Nephron progenitor cell (in vitro differentiated cells): Measurements from ENCODE around the gene PYGB.

Experiments
- DNase-seq: peaks from one replicate; pipeline ENCODE4 v3.0.0; 2021
- H3K27ac Mint-ChIP-seq: 2 replicates; pipeline ENCODE4 v1.8.0; 2021; ENCODE audit warnings: mild to moderate bottlenecking, moderate library complexity, mixed read lengths
- H3K27me3 Mint-ChIP-seq: 2 replicates; pipeline ENCODE4 v1.8.0; 2021; ENCODE audit warnings: mild to moderate bottlenecking, low read depth, mixed read lengths; ENCODE audit not compliant: poor library complexity
- H3K36me3 Mint-ChIP-seq: 2 replicates; pipeline ENCODE4 v1.8.0; 2021; ENCODE audit warnings: low read depth, mixed read lengths
- H3K4me1 Mint-ChIP-seq: 2 replicates; pipeline ENCODE4 v1.8.0; 2021; ENCODE audit warnings: mixed read lengths
- H3K4me3 Mint-ChIP-seq: 2 replicates; pipeline ENCODE4 v1.8.0; 2021; ENCODE audit warnings: mild to moderate bottlenecking, moderate library complexity, mixed read lengths
- H3K9me3 Mint-ChIP-seq: 2 replicates; pipeline ENCODE4 v1.8.0; 2021; ENCODE audit warnings: mild to moderate bottlenecking, moderate library complexity, mixed read lengths
- TF ChIP-seq, protein P1 (sequence below): fragments of 200-600 bp; sonication (generic); IDR thresholded peaks from 2 replicates; pipeline ENCODE4 v1.5.0; 2021; ENCODE audit warnings: antibody characterized with exemption

PYGB gene

DNA sequence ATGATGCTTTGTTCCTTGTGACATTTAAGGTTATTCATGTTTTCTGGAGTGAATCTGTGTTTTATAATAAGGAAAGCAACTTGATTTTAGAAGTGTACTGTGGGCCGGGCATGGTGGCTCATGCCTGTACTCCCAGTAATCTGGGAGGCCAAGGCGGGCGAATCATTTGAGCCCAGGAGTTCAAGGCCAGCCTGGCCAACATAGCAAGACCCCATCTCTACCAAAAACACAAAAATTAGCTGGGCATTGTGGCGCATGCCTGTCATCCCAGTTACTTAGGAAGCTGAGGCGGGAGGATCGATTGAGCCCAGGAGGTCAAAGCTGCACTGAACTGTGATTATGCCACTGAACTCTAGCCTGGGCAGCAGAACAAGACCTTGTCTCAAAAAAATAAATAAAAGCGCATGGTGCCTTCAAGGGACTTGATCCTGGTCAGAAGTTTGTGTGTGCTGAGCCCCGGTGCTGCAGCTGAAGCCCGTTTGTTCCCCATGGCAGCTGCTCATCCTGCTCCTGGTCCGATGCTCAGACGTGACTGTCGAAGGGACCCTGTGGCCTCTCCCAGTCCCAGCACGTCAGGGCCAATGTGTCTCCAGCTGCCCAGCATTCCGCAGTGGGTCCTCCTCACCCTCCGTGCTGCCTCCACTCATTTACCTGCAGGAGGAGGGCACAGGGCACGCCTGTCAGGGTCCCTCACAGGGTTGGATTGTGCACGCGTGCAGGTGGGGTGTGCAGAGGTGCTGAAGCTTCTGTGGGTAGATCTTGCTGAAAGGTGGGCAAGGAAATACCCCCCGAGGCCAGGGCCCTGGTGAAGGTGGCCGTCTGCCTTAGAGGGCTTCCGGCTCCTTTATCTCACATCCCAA, 34.1 kb upstream of the PYGB start:
- Mint-ChIP-seq H3K36me3 (peaks cover 25% of the 10 kb centered on the region), H3K27me3 (no peaks in the 10 kb centered on the region), H3K9me3 (no peaks in the 10 kb centered on the region), H3K27ac (no peak overlapping the region), H3K4me1 (no peaks in the 10 kb centered on the region), H3K4me3 (no peak overlapping the region)
- TF ChIP-seq, protein P1, sequence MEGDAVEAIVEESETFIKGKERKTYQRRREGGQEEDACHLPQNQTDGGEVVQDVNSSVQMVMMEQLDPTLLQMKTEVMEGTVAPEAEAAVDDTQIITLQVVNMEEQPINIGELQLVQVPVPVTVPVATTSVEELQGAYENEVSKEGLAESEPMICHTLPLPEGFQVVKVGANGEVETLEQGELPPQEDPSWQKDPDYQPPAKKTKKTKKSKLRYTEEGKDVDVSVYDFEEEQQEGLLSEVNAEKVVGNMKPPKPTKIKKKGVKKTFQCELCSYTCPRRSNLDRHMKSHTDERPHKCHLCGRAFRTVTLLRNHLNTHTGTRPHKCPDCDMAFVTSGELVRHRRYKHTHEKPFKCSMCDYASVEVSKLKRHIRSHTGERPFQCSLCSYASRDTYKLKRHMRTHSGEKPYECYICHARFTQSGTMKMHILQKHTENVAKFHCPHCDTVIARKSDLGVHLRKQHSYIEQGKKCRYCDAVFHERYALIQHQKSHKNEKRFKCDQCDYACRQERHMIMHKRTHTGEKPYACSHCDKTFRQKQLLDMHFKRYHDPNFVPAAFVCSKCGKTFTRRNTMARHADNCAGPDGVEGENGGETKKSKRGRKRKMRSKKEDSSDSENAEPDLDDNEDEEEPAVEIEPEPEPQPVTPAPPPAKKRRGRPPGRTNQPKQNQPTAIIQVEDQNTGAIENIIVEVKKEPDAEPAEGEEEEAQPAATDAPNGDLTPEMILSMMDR: no peak
- DNase-seq: no peak

DNA sequence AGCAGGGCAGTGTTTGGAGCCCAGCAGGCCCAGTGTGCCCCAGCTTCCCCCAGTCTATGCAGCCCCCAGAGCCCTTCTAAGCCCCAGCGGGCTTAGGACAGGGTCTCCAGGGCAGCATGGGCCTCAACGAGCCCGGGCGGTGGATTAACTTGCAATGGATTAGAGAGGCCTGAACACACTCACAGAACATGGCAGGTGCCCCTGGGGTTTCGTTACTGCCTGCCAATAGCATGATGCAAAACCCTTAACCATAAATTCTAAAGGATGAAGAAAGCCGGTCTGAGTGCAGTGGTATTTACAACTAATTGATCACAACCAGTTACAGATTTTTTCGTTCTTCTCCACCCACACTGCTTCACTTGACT, 33.5 kb upstream of the PYGB start:
- no peaks in the 10 kb centered on the region for H3K27me3 Mint-ChIP-seq
- H3K27ac Mint-ChIP-seq: no peak overlapping the region
- H3K36me3 Mint-ChIP-seq: peaks cover 25% of the 10 kb centered on the region
- TF ChIP-seq, protein P1: no peak
- no peak overlapping the region for H3K4me3 Mint-ChIP-seq
- DNase-seq: no peak
- H3K4me1 Mint-ChIP-seq: no peaks in the 10 kb centered on the region
- no peaks in the 10 kb centered on the region for H3K9me3 Mint-ChIP-seq

DNA sequence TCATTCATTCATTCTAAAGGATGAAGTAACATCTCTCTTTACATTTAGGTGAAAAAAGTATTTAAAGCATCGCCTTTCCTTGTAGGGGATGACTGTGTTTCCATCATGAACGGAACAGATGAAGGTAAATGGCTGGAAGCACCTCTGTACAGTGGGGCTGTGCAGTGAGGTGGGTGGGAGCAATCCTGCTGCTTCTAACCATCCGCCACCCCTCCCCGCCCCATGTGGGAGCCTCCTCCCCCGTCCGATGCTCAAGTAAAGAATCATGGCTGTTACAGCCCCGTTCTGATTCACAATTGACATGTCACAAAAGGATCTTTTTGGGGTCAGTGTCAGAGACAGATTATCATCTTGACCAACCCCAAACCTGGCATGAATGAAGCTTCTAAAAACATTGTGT, 33.1 kb upstream of the PYGB start:
- Mint-ChIP-seq H3K36me3 (peaks cover 22% of the 10 kb centered on the region), H3K9me3 (no peaks in the 10 kb centered on the region), H3K27ac (no peak overlapping the region), H3K4me3 (no peak overlapping the region), H3K27me3 (no peaks in the 10 kb centered on the region), H3K4me1 (no peaks in the 10 kb centered on the region)
- DNase-seq: no peak
- TF ChIP-seq, protein P1: no peak

DNA sequence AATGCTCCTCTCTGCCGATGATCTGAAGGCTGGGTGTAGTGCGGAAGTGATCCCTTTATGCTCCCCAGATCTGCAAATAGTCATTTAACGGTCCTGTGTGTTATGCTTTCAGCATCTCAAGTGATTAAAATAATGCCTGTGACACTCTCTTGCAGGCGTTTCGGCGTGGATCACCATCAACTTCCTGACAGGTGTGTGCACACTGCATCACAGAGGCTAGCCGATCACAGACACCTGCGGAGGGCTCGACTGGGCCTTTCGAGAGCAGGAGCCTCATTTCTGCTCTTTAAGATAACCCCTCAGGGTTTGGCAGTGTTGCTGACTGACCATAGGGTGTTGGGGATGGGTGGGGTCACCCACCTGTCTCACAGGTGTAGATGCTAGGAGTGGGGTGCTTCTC, 32.4 kb upstream of the PYGB start:
- H3K4me3 Mint-ChIP-seq: no peak overlapping the region
- DNase-seq: no peak

DNA sequence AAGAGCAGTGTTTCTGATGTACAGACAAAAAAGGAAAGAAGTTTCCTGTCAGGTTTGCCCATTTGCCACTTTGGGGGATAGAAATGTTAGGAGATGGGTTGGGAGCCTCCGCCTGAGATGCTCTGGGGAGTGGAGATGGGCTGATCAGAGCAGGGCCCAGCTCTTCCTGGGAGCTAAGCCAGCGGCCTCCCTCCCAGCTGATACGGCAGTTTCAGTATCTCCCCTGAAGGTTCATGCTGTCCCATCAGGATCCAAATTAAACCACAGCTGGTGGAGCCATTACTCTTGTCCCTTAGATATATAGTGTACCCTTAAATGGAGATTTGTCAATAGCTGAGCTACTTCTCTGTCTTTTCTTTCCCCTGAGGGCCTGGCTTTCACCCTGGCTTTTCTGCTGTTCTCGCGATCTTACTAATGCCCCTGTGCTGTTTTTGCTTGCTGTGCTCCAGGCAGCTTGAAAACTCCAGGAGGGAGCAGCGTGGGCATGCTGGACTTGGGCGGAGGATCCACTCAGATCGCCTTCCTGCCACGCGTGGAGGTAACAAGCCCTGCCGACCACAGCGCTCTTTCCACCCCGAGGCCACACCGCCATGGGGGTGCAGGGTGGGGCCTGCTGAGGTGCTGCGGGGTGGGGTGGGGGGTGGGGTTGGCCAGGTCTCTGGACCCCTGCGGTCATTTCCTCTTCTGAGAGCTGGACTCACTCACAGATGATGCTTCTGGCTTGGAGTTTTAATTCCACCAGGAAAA, 31.5 kb upstream of the PYGB start:
- H3K36me3 Mint-ChIP-seq: peaks cover 17% of the 10 kb centered on the region
- H3K4me3 Mint-ChIP-seq: no peak overlapping the region
- no peaks in the 10 kb centered on the region for H3K27me3 Mint-ChIP-seq
- DNase-seq: no peak
- H3K27ac Mint-ChIP-seq: no peak overlapping the region
- H3K9me3 Mint-ChIP-seq: no peaks in the 10 kb centered on the region
- TF ChIP-seq, protein P1: no peak
- H3K4me1 Mint-ChIP-seq: peaks cover 5% of the 10 kb centered on the region

More for the DNA sequence above, 32.4 kb upstream of the PYGB start:
- TF ChIP-seq, protein P1: no peak
- Mint-ChIP-seq H3K36me3 (peaks cover 19% of the 10 kb centered on the region), H3K4me1 (no peaks in the 10 kb centered on the region), H3K9me3 (no peaks in the 10 kb centered on the region), H3K27ac (no peak overlapping the region), H3K27me3 (no peaks in the 10 kb centered on the region)
